HG02610 (cell line): ENCODE measurements around the gene TSTD2.
"Not testable (repeated sequence)": the region's sequence is repeated elsewhere in the genome, so short reads cannot be mapped to it uniquely, and the experiment has no call there.

Experiments
- ATAC-seq: cut with Tn5 transposase; IDR thresholded peaks from one replicate; pipeline ENCODE4 v1.9.1; 2021; ENCODE audit warnings: mild to moderate bottlenecking, moderate library complexity; ENCODE audit not compliant: unreplicated experiment

TSTD2 gene

DNA sequence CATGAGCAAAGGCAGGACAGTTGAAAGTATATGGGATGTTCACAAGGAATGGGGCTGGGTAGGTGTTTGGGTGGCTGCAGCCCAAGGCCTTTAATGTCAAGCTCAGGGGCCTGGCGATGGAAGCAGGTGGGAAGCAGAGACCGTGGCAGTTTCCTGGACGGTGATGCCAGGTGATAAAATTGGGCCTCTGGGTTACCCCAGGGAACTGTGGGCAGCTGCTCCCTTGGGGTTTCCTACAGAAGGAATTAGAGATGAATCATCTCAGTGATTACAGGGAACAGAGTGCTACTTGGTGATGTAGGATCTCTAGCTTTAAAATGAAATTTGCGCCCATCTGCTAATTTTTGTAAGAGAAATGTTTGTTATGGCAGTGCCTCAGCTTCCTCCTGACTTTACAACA, 39.2 kb downstream of the TSTD2 start:
- ATAC-seq = no peak

DNA sequence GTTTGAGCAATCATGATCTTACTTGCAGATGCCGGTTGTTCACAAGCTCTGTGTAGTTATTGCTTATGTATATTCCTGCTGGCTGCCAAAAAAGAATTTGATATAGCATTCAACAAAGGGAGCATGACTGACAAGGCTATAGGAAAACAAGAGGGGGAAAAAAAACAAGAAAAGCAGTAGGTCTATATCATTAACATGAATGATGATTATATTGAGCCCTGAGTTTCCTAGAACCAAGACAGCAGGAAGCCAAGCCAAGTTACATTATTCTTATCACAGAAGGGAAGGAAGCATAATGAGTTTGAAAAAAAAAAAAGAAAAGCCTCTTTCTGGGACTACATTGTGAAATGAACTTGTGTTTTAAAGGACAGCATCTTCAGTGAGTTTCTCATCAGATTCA, 41.0 kb downstream of the TSTD2 start:
- ATAC-seq = no peak

DNA sequence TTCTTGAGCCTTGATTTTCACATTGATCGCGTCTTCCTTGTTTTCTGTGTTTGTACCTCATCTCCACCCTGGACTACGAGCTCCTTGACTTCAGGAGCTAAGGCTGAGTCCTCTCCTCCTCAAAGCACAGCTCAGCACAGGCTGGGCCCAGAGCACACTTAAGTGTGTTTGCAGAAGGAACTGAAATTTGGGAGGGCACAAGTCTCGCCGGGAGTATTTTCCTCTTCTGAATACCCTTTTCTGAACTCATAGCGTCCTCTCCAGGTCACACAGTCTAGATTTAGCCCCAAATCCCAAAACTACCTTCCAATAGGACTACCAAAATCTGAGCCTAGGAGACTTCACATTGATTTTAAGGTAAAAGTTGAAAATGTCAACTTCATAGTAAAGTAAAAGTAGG, 41.6 kb downstream of the TSTD2 start:
- no peak for ATAC-seq

DNA sequence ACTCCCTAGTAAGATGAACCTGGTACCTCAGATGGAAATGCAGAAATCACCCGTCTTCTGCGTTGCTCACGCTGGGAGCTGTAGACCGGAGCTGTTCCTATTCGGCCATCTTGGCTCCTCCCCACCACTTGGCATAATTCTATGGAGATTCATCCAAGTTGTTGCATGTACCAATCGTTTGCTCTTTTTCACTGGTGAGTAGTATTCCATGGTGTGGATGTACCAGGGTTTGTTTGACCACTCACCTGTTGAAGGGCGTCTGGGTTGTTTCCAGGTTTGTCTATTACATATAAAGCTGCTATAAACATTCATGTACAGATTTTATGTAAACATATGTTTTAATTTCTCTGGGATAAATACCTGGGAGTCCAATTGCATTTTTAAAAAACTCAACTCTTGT, 46.3 kb downstream of the TSTD2 start:
- not testable (repeated sequence) for ATAC-seq

DNA sequence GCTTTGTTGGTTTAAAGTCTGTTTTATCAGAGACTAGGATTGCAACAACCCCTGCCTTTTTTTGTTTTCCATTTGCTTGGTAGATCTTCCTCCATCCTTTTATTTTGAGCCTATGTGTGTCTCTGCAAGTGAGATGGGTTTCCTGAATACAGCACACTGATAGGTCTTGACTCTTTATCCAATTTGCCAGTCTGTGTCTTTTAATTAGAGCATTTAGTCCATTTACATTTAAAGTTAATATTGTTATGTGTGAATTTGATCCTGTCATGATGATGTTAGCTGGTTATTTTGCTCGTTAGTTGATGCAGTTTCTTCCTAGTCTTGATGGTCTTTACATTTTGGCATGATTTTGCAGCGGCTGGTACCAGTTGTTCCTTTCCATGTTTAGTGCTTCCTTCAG, 48.4 kb downstream of the TSTD2 start:
- not testable (repeated sequence) for ATAC-seq

GRCh38 chr9:97581590-97581989, 51.6 kb downstream of the TSTD2 start:
- not testable (repeated sequence) for ATAC-seq

DNA sequence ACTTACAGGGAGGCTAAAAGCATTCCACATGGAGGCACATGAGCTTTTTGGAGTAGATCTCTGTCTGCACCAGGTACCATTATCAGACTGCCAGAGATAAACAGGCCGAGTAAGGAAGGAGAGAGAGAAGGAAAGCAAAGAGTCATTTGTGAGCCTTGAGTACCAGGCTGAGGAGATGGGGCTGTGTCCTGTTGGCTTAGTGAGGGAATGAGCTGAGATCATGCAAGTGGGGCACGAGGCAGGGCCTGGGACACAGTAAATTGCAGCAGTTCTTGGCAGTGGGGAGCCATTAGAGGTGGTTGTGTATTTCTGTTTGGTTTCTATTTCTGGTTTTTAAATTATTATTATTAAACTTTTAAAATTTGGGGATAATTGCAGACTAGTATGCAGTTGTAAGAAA, 53.3 kb downstream of the TSTD2 start:
- ATAC-seq = no peak

- ATAC-seq = no peak
These were observed 54.3 kb downstream of the TSTD2 start for GRCh38 chr9:97578846-97579245.

DNA sequence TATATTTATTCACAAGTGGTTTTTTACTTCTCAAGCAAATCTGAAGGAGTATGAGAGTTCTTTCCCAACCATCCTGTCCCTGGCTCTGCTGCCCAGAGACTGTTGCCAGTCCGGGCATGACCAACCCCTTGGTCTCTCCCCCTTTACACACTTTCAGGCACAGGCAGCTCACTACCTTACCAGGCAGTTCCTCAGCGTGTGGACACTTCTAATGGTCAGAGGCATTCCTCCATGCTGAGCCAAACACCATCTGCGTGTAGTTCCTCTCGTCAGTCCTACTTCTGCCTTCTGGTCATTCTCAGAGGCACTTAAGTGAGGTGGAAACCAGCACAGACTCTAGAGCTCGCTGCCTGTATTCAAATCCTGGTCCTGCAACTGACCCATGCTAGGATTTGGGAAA, 56.1 kb downstream of the TSTD2 start:
- ATAC-seq = no peak

- ATAC-seq = no peak
These were observed 57.4 kb downstream of the TSTD2 start for GRCh38 chr9:97575673-97576200.

DNA sequence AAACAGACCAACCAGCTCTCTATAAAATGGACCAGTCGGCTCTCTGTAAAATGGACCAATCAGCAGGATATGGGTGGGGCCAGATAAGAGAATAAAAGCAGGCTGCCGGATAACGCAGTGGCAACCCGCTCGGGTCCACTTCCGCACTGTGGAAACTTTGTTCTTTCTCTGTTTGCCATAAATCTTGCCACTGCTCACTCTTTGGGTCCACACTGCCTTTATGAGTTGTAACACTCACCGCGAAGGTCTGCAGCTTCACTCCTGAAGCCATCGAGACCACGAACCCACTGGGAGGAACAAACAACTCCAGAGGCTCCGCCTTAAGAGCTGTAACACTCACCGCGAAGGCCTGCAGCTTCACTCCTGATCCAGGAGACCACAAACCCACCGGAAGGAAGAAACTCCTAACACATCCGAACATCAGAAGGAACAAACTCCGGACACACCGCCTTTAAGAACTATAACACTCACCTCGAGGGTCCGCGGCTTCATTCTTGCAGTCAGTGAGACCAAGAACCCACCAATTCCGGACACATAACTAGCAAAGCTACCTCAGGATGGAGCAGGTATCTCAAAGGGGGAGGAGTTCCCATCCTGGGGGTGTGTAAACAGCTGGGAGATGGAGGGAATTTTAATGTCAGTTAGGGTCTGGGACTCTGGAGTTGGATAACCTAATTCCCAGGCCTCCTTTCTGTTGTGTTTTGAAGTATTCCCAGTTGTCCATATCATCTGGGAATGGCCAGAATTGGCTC, 58.1 kb downstream of the TSTD2 start:
- not testable (repeated sequence) for ATAC-seq

- not testable (repeated sequence) for ATAC-seq
These were observed 59.0 kb downstream of the TSTD2 start for GRCh38 chr9:97574101-97574571.

- no peak for ATAC-seq
These were observed 59.6 kb downstream of the TSTD2 start for GRCh38 chr9:97573482-97574073.

DNA sequence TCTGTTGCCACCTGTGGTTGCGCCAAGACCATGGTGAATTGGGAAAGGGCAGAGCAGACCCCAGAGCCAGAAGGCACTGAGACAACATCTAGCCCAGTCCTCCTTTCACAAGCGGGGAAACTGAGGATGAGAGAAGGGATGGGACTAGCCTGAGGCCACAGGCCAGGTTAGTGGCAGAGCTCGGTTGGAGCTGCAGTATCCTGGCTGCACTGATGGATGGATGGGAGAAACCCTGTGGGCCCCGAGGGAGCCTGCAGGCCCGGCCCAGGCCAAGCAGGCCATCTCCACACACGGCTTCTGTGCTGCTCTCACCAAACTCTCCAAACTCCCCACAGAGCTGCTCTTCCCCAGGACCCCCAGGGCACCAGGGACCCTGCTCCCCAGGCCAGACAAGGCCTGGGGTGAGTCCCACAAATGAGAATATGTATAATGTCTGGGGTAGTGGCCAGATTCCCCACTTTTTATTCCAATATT, 60.2 kb downstream of the TSTD2 start:
- ATAC-seq = no peak

- no peak for ATAC-seq
These were observed 60.8 kb downstream of the TSTD2 start for GRCh38 chr9:97572196-97572891.

GRCh38 chr9:97571664-97572063, 61.5 kb downstream of the TSTD2 start:
- ATAC-seq = no peak

DNA sequence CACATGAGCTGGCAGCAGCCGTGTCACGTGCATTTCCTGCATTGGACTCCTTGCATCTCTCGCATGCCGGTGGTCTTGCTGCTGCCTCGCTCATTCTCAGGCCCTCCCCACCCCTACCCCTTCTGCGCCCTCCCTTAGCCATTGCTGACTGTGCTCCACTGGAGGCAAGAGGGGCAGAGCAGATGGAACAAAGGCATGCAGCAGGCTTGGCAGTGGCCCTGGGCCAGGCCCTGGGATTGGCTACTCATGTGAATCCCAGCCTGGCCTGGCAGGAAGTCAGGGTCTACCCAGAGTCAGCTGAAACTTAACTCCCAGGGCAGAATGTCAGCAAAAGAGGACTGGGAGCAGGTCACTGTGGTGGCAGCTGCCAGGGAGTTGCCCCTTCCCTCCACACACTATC, 62.3 kb downstream of the TSTD2 start:
- ATAC-seq = no peak

DNA sequence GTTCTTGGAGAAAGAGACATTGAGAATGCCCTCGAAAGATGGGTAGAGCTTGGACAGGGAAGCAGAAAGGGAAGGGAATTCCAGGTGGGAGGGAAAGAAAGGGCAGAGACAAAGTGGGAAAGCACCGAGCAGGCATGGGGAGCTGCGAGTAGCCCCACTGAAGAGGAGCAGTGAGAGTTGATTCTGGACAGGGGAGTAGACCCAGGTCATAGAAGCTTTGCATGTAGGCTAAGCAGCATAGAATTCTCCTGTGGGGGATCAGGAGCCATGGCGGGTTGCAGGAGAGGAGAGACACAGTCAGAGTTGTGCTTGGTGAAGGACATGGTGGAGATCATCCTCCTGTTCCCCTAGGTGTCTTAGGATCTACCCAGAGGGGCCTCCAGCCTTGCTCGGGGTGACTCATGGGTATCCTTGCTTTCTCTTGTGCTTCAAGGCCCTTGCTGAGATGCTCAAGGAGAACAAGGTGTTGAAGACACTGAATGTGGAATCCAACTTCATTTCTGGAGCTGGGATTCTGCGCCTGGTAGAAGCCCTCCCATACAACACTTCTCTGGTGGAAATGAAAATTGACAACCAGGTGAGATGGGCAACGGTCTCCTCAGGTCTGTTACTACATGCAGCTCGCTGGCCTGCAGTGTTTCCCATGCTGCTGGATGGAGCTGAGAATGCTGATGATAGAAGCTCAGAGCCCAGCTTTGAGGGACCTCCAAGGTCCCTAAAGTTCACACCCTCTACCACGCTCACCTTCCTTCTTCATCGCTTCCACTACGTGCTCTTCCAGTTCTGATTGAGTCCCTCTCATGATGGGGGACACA, 64.5 kb downstream of the TSTD2 start:
- no peak for ATAC-seq

DNA sequence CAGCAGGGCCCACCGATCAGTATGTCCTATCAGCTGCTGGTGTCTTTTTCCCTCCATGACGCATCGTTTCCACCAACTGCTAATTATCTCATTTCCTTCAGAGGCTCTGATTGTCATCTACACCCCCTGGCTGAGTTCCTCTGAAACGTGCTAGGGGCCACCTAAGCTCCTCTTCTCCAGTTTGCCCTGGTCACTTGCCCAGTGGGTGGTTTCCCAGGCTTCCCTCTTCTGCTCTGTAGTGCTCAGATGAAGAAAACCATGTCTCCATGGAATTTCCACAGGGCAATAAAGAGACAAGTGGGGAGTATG, 65.3 kb downstream of the TSTD2 start:
- ATAC-seq = no peak

DNA sequence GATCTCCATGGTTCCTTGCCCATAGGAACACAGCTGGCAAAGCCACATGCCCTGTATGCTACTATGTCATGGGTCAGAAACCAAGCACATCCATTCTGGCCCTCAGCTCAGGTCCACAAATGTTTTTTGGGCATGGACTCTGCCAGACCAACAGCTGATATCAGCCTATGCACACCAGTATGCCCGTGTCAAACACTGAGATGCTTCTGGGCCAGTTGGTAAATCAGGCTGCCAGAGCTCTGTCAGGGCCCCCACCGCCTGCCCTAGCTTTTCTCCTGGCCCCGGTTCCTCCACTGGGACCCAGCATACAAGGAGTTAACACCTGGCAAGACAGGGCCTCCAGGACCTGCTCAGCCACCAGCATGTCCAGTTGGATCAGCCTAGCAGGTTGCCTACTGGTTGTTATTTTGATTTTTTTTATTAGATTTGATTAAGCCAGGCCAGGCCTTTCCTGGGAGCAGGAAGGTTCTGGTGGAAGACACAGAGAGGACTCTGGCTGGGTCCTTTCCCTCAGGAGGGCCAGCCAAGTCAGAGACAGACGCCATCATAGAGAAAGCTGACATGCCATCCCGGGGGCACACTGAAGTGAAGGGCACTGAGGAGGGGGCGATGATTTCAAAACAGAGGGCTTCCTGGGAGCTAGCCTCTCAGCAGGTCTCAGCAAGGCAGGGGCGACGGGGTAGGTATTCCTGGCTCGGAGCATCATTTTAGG, 65.8 kb downstream of the TSTD2 start:
- no peak for ATAC-seq
